Heart right ventricle (tissue), 16 donors: ENCODE results near the gene C2CD3. TPM values are rescaled to one million over a fixed set of nuclear protein-coding genes. Genes with fewer than 3 reads are reported as not detected.

Experiments used
- ATAC-seq, 8 donors: fragments of 200-7000 bp; cut with Tn5 transposase; one replicate each; pipeline ENCODE4 v1.9.1; 2020; ENCODE audit warnings: mild to moderate bottlenecking in 8 of 8, moderate library complexity in 8 of 8, moderate number of reproducible peaks in 1 of 8
- DNase-seq, 2 donors: peaks; one replicate each; pipeline ENCODE4 v3.0.0-alpha.2; 2020
- H3K27ac ChIP-seq, 10 donors: fragments of 200-600 bp; sonication (generic) in 2 of 10; one replicate each; pipeline versions ENCODE4 v1.5.0 to v1.8.0; 2020 to 2022; ENCODE audit warnings: mild to moderate bottlenecking in 3 of 10
- H3K27me3 ChIP-seq, 7 donors: fragments of 200-600 bp; one replicate each; pipeline ENCODE4 v1.8.0; 2021 to 2022; ENCODE audit warnings: mild to moderate bottlenecking in 2 of 7
- H3K36me3 ChIP-seq, 9 donors: fragments of 200-600 bp; sonication (generic) in 1 of 9; one replicate each; pipeline versions ENCODE4 v1.5.0 to v1.8.0; 2020 to 2022; ENCODE audit warnings: mild to moderate bottlenecking in 2 of 9
- H3K4me1 ChIP-seq, 9 donors: fragments of 200-600 bp; sonication (generic) in 1 of 9; one replicate each; pipeline versions ENCODE4 v1.5.0 to v1.8.0; 2020 to 2022; ENCODE audit warnings: mild to moderate bottlenecking in 4 of 9
- H3K4me3 ChIP-seq, 10 donors: fragments of 200-600 bp; sonication (generic) in 2 of 10; one replicate each; pipeline versions ENCODE4 v1.5.0 to v1.8.0; 2020 to 2022; ENCODE audit warnings: mild to moderate bottlenecking in 7 of 10, moderate library complexity in 2 of 10
- H3K9me3 ChIP-seq, 11 donors: fragments of 200-600 bp in 10 of 11; sonication (generic) in 2 of 11; one replicate each; pipeline versions ENCODE4 v1.5.0 to v1.8.0; 2013 to 2022; ENCODE audit warnings: mild to moderate bottlenecking in 2 of 11, control low read depth in 1 of 11, moderate library complexity in 1 of 11
- CTCF ChIP-seq, 9 donors: fragments of 200-600 bp; sonication (generic) in 2 of 9; IDR thresholded peaks; one replicate each; pipeline versions ENCODE4 v1.5.0 to v1.8.0; 2021 to 2022; ENCODE audit warnings: antibody characterized with exemption in 9 of 9, mild to moderate bottlenecking in 5 of 9, moderate library complexity in 1 of 9
- WGBS, 2 donors: extraction: QIAGEN DNeasy Blood & Tissue Kit; methylation state at CpG; one replicate each; pipeline ENCODE4 v1.1.7; 2013; ENCODE audit warnings: inconsistent platforms in 1 of 2; 5-methylcytosine and 5-hydroxymethylcytosine counted together
- intact Hi-C, 10 donors: fragments of 100-400 bp; cut with DNase I; formaldehyde crosslinking; loops; one replicate each; pipeline versions ENCODE4 v1.11.1 to v1.14.2; 2022
- polyA plus RNA-seq, 2 donors: library from polyadenylated mRNA; stranded (reverse); fragments of 200-250 nt; gene quantifications; one replicate each; pipeline ENCODE4 v1.2.3, GENCODE V29; 2013
- total RNA-seq, 10 donors: library from RNA; stranded (reverse); fragmentation: NEBNext Ultra II Directional in 3 of 10; extraction: Animal tissue kit (Norgen Biotek cat#: 25700) in 3 of 10; gene quantifications; one replicate each; pipeline versions ENCODE4 v1.2.1 to v1.2.4, GENCODE V29; 2021 to 2023
- donor health status: Arrhythmogenic right ventricular cardiomyopathy.
- donor health status: ischemic (EF 13 %, LVEDD 7.1; RV severe dilation, severe dysfunction).
- donor health status: healthy with polysubstance abuse.
- donor health status: DM: no; HTN: yes; CAD: no.
- donor health status: DM: no; HTN: no; CAD: no.
- donor health status: ischemic (EF 25% LVEDD 6.9; RV normal size, moderate dysfunction).
- donor health status: ischemic (EF 25% LVEDD 5.7; RV mildly dilated, moderate dysfunction).
- donor health status: healthy.
- donor health status: DM: yes; HTN: yes; CAD: no.
- donor health status: Ischemic cardiomyopathy.
- donor health status: ischemic (EF 35%, LVEDD 5.7; RV mildly dilated, moderate dysfunction).
- donor health status: nonischemic (EF 11% LVEDD 7.7; RV severe dilation, severe dysfunction).
- donor health status: DM: yes; HTN: yes; CAD: no.
- donor health status: PGD.
- donor health status: ischemic (EF 29% LVEDD 5.4; RV normal size, mild dysfunction).
- donor health status: nonischemic (EF 23%, LVEDD 6.1; RV moderate dilation, normal function).

Gene C2CD3
- total and polyA plus RNA-seq, 12 donors = 7.8 to 14.8 (median 11.9) TPM

GRCh38 chr11:74092425-74092824, 78.4 kb downstream of the C2CD3 start:
- 70 to 86% methylated on average over 6 of the region's 6 CpGs for WGBS, 2 donors
- intact Hi-C loops = loop anchor here in 2 of 10 donors (10.0 kb wide), 1 partner anchor 128 kb away; no protein-coding TSS in a partner anchor
- ATAC-seq = no peak
- TF ChIP-seq CTCF (IDR thresholded peaks at IDR 0.05) = no peak
- no peaks in the 10 kb centered on the region for H3K4me1 ChIP-seq
- H3K4me3 ChIP-seq = no peak overlapping the region
- H3K27ac ChIP-seq = no peak overlapping the region
- peaks cover 0 to 100% (median 42%) of the 10 kb centered on the region in 9 donors for H3K36me3 ChIP-seq
- DNase-seq = no peak
- no peaks in the 10 kb centered on the region for H3K27me3 ChIP-seq
- no peaks in the 10 kb centered on the region for H3K9me3 ChIP-seq

- Histone ChIP-seq H3K4me3 (no peak overlapping the region), H3K4me1 (no peaks in the 10 kb centered on the region), H3K27me3 (no peaks in the 10 kb centered on the region), H3K27ac (no peak overlapping the region), H3K9me3 (no peaks in the 10 kb centered on the region), H3K36me3 (peaks cover 0 to 100% (median 44%) of the 10 kb centered on the region in 9 donors)
- DNase-seq (no peak), ATAC-seq (no peak)
- intact Hi-C loops = loop anchor here in 2 of 10 donors (10.0 kb wide), 1 partner anchor 127 kb away; no protein-coding TSS in a partner anchor
- no peak for TF ChIP-seq CTCF (IDR thresholded peaks at IDR 0.05)
- WGBS, 2 donors = 90 to 94% methylated on average over 1 of the region's 1 CpG
These were observed 79.3 kb downstream of the C2CD3 start for GRCh38 chr11:74091549-74091948.

- no peak overlapping the region for H3K27ac ChIP-seq
- 86 to 92% methylated on average over 3 of the region's 3 CpGs for WGBS, 2 donors
- no peaks in the 10 kb centered on the region for H3K9me3 ChIP-seq
- no peak overlapping the region for H3K4me3 ChIP-seq
- peak in 2 of 9 donors; percentile 12 to 23 for TF ChIP-seq CTCF (IDR thresholded peaks at IDR 0.05)
- intact Hi-C loops = loop anchor here in 2 of 10 donors (10.0 kb wide), 1 partner anchor 126 kb away; no protein-coding TSS in a partner anchor
- no peaks in the 10 kb centered on the region for H3K4me1 ChIP-seq
- no peak for ATAC-seq
- H3K27me3 ChIP-seq = no peaks in the 10 kb centered on the region
- DNase-seq = no peak
- H3K36me3 ChIP-seq = peaks cover 0 to 100% (median 46%) of the 10 kb centered on the region in 9 donors
These were observed 80.1 kb downstream of the C2CD3 start for GRCh38 chr11:74090701-74091100.

GRCh38 chr11:74086242-74086884, 84.4 kb downstream of the C2CD3 start:
- TF ChIP-seq CTCF (IDR thresholded peaks at IDR 0.05) = no peak

More at GRCh38 chr11:74086242-74086884, 84.4 kb downstream of the C2CD3 start:
- ATAC-seq (no peak), DNase-seq (no peak)
- 78 to 80% methylated on average over 5 of the region's 5 CpGs for WGBS, 2 donors
- Histone ChIP-seq H3K4me1 (no peaks in the 10 kb centered on the region), H3K36me3 (peaks cover 0 to 97% (median 29%) of the 10 kb centered on the region in 9 donors), H3K27me3 (no peaks in the 10 kb centered on the region), H3K27ac (no peak overlapping the region), H3K4me3 (no peak overlapping the region), H3K9me3 (peaks cover 0 to 12% (median 0%) of the 10 kb centered on the region in 11 donors)
- intact Hi-C loops = loop anchor here in 2 of 10 donors (10.0 kb wide), 1 partner anchor 122 kb away; no protein-coding TSS in a partner anchor
